GM21360 (cell line): ENCODE results near the gene BAHD1.

Experiments
- ATAC-seq: cut with Tn5 transposase; IDR thresholded peaks from one replicate; pipeline ENCODE4 v1.9.1; 2021; ENCODE audit warnings: mild to moderate bottlenecking, moderate library complexity; ENCODE audit not compliant: unreplicated experiment

Gene BAHD1

GRCh38 chr15:40421246-40422157, 19.3 kb upstream of the BAHD1 start:
- ATAC-seq: no peak

- no peak for ATAC-seq
These were observed 16.2 kb upstream of the BAHD1 start for GRCh38 chr15:40424483-40425115.

GRCh38 chr15:40425681-40426080, 15.1 kb upstream of the BAHD1 start:
- no peak for ATAC-seq

- no peak for ATAC-seq
These were observed 13.6 kb upstream of the BAHD1 start for GRCh38 chr15:40427188-40427587.

- ATAC-seq: no peak
These were observed 12.6 kb upstream of the BAHD1 start for GRCh38 chr15:40428185-40428584.

GRCh38 chr15:40429068-40429710, 11.6 kb upstream of the BAHD1 start:
- no peak for ATAC-seq

GRCh38 chr15:40430271-40430805, 10.4 kb upstream of the BAHD1 start:
- ATAC-seq: no peak

- ATAC-seq: no peak
These were observed 5.6 kb upstream of the BAHD1 start for GRCh38 chr15:40435023-40435709.

GRCh38 chr15:40435710-40436089, 5.1 kb upstream of the BAHD1 start:
- no peak for ATAC-seq

- no peak for ATAC-seq
These were observed 4.4 kb upstream of the BAHD1 start for GRCh38 chr15:40436116-40436891.

GRCh38 chr15:40436892-40437751, 3.6 kb upstream of the BAHD1 start:
- no peak for ATAC-seq

GRCh38 chr15:40437752-40438687, 2.7 kb upstream of the BAHD1 start:
- no peak for ATAC-seq

- ATAC-seq: no peak
These were observed 2.0 kb upstream of the BAHD1 start for GRCh38 chr15:40438712-40439111.

- no peak for ATAC-seq
These were observed 1.2 kb upstream of the BAHD1 start for GRCh38 chr15:40439461-40439959.

- no peak for ATAC-seq
These were observed 602 bp upstream of the BAHD1 start for GRCh38 chr15:40439960-40440742.

GRCh38 chr15:40441565-40442531, 1.1 kb downstream of the BAHD1 start:
- ATAC-seq: peak; percentile 4
